Neural progenitor cell (in vitro differentiated cells): ENCODE results near the gene KLHL41. TPM values are rescaled to one million over a fixed set of nuclear protein-coding genes. Genes with fewer than 3 reads are reported as not detected.

Source experiments
- DNase-seq: peaks from one replicate; pipeline ENCODE4 v3.0.0-alpha.2; 2016; ENCODE audit warnings: low spot score
- H2AFZ ChIP-seq: fragments of 200-600 bp; sonication (generic); replicated peaks from 2 replicates; pipeline ENCODE4 v1.6.1; 2016; ENCODE audit warnings: antibody characterized with exemption
- H3F3A ChIP-seq: fragments of 200-600 bp; sonication (generic); 2 replicates; pipeline ENCODE4 v1.6.1; 2016; ENCODE audit warnings: antibody characterized with exemption, low read depth
- H3K27ac ChIP-seq: fragments of 200-600 bp; sonication (generic); 2 replicates; pipeline ENCODE4 v1.5.1; 2016; ENCODE audit warnings: mild to moderate bottlenecking
- H3K27me3 ChIP-seq: fragments of 200-600 bp; sonication (generic); 2 replicates; pipeline ENCODE4 v1.6.1; 2016; ENCODE audit warnings: mild to moderate bottlenecking, moderate library complexity
- H3K36me3 ChIP-seq: fragments of 200-600 bp; sonication (generic); 2 replicates; pipeline ENCODE4 v1.5.1; 2016
- H3K4me1 ChIP-seq: fragments of 200-600 bp; sonication (generic); 2 replicates; pipeline ENCODE4 v1.6.1; 2016; ENCODE audit warnings: mixed run types
- H3K4me2 ChIP-seq: fragments of 200-600 bp; sonication (generic); 2 replicates; pipeline ENCODE4 v1.6.1; 2016
- H3K4me3 ChIP-seq: fragments of 200-600 bp; sonication (generic); 2 replicates; pipeline ENCODE4 v1.5.1; 2016
- H3K79me2 ChIP-seq: fragments of 200-600 bp; sonication (generic); 2 replicates; pipeline ENCODE4 v1.6.1; 2016; ENCODE audit warnings: low read depth
- H3K9ac ChIP-seq: fragments of 200-600 bp; sonication (generic); 2 replicates; pipeline ENCODE4 v1.6.1; 2016
- H3K9me3 ChIP-seq: fragments of 200-600 bp; sonication (generic); 2 replicates; pipeline ENCODE4 v1.5.1; 2016; ENCODE audit warnings: low read depth
- H4K20me1 ChIP-seq: fragments of 200-600 bp; sonication (generic); 2 replicates; pipeline ENCODE4 v1.6.1; 2016; ENCODE audit warnings: low read depth
- H3K27ac Mint-ChIP-seq: 3 replicates; pipeline ENCODE4 v1.8.0; 2021; ENCODE audit warnings: mixed read lengths
- H3K27me3 Mint-ChIP-seq: 2 replicates; pipeline ENCODE4 v1.8.0; 2022; ENCODE audit warnings: low read depth, mild to moderate bottlenecking, inconsistent platforms, moderate library complexity, mixed read lengths; ENCODE audit not compliant: insufficient read depth
- H3K36me3 Mint-ChIP-seq: 3 replicates; pipeline ENCODE4 v1.8.0; 2021; ENCODE audit warnings: mixed read lengths
- H3K4me1 Mint-ChIP-seq: 3 replicates; pipeline ENCODE4 v1.8.0; 2021; ENCODE audit warnings: mixed read lengths
- H3K4me3 Mint-ChIP-seq: 3 replicates; pipeline ENCODE4 v1.8.0; 2021; ENCODE audit warnings: mild to moderate bottlenecking, moderate library complexity, mixed read lengths
- H3K9me3 Mint-ChIP-seq: 3 replicates; pipeline ENCODE4 v1.8.0; 2020; ENCODE audit warnings: mixed read lengths
- CTCF ChIP-seq: fragments of 200-600 bp; sonication (generic); IDR thresholded peaks from 2 replicates; pipeline ENCODE4 v1.5.1; 2017; ENCODE audit warnings: antibody characterized with exemption, mild to moderate bottlenecking
- EZH2 ChIP-seq: fragments of 200-600 bp; sonication (generic); IDR thresholded peaks from 2 replicates; pipeline ENCODE4 v1.6.1; 2017; ENCODE audit warnings: antibody characterized with exemption, mild to moderate bottlenecking, moderate library complexity
- EZH2phosphoT487 ChIP-seq: fragments of 200-600 bp; sonication (generic); IDR thresholded peaks from 2 replicates; pipeline ENCODE4 v1.6.1; 2017; ENCODE audit warnings: antibody characterized with exemption
- total RNA-seq: library from RNA; depleted of rRNA; stranded (reverse); fragments of >200 nt; gene quantifications from 2 replicates; pipeline ENCODE4 v1.2.3, GENCODE V29; 2015; ENCODE audit warnings: low replicate concordance

KLHL41 gene
- total RNA-seq, 1 donor from 2014 or later: 0.06 TPM

GRCh38 chr2:169510496-169510895 is 994 bp downstream of the KLHL41 start:
- TF ChIP-seq CTCF (no peak), EZH2 (no peak), EZH2phosphoT487 (no peak)
- H4K20me1 ChIP-seq: no peaks in the 10 kb centered on the region
- H3F3A ChIP-seq: peaks cover 9% of the 10 kb centered on the region
- Mint-ChIP-seq H3K9me3 (peaks cover 2% of the 10 kb centered on the region), H3K36me3 (peaks cover 5% of the 10 kb centered on the region), H3K27me3 (no peaks in the 10 kb centered on the region), H3K4me1 (peaks cover 33% of the 10 kb centered on the region), H3K27ac (no peak overlapping the region), H3K4me3 (no peak overlapping the region)
- peaks cover 19% of the 10 kb centered on the region for H3K4me1 ChIP-seq
- H3K9me3 ChIP-seq: no peaks in the 10 kb centered on the region
- H3K4me3 ChIP-seq: no peak overlapping the region
- H3K9ac ChIP-seq: no peak overlapping the region
- no peak overlapping the region for H3K4me2 ChIP-seq
- H3K79me2 ChIP-seq: no peaks in the 10 kb centered on the region
- H3K27ac ChIP-seq: no peak overlapping the region
- DNase-seq: no peak
- no peaks in the 10 kb centered on the region for H3K36me3 ChIP-seq
- no peaks in the 10 kb centered on the region for H3K27me3 ChIP-seq
- H2AFZ ChIP-seq: no peak overlapping the region

DNA sequence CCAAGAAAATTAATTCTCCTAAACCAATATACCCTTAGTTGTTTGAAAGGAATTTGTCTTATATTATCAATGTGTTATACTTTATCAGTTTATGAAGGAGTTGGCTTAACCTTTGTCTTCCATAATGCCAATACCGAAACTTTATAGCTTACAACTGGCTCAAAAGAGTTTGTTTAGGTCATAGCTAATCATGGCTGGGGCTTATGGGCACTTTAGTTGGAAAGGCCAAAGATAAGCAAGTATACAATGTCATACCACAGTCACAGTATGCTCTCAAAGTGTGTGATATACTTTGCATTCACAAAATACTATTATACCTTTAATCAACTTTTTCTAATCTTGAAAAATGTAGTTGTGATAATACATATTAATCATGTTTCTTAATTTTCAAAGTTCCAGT is 2.3 kb downstream of the KLHL41 start:
- no peaks in the 10 kb centered on the region for H3K27me3 Mint-ChIP-seq
- H3K79me2 ChIP-seq: no peaks in the 10 kb centered on the region

DNA sequence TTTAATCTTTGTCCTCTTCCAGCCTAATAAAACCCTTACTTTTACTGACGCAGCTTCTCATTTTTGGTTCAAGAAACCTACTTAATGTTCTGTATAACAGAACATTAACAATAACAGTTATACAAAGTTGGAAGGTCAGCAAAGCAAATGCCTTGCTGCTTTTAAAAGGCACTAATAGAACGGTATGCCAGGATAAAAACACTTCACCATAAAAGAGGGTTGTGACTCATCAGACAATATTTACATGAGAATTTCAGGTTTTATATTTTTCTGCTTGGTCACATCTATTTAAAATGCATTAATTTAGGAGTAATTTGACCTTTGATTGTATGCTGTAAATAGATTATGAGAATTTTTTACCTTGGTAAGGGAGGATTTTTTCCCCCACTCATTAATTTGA is 3.0 kb downstream of the KLHL41 start:
- H3K4me1 Mint-ChIP-seq: peaks cover 33% of the 10 kb centered on the region
- no peak overlapping the region for H2AFZ ChIP-seq
- peaks cover 2% of the 10 kb centered on the region for H3K9me3 Mint-ChIP-seq
- H4K20me1 ChIP-seq: no peaks in the 10 kb centered on the region
- H3K79me2 ChIP-seq: no peaks in the 10 kb centered on the region
- H3K4me2 ChIP-seq: no peak overlapping the region
- DNase-seq: no peak
- no peaks in the 10 kb centered on the region for H3K36me3 ChIP-seq
- H3K9ac ChIP-seq: no peak overlapping the region
- H3K4me3 Mint-ChIP-seq: no peak overlapping the region
- no peak overlapping the region for H3K27ac Mint-ChIP-seq
- H3K27me3 ChIP-seq: no peaks in the 10 kb centered on the region
- no peak for TF ChIP-seq EZH2
- TF ChIP-seq EZH2phosphoT487: no peak
- TF ChIP-seq CTCF: no peak
- H3F3A ChIP-seq: peaks cover 9% of the 10 kb centered on the region
- peaks cover 19% of the 10 kb centered on the region for H3K4me1 ChIP-seq
- no peaks in the 10 kb centered on the region for H3K9me3 ChIP-seq
- H3K27me3 Mint-ChIP-seq: no peaks in the 10 kb centered on the region
- H3K36me3 Mint-ChIP-seq: no peaks in the 10 kb centered on the region
- H3K27ac ChIP-seq: no peak overlapping the region
- no peak overlapping the region for H3K4me3 ChIP-seq

More for the DNA sequence above, 2.3 kb downstream of the KLHL41 start:
- H3K4me1 ChIP-seq: peaks cover 19% of the 10 kb centered on the region
- no peak overlapping the region for H3K9ac ChIP-seq
- H3K9me3 Mint-ChIP-seq: peaks cover 2% of the 10 kb centered on the region
- H3K27me3 ChIP-seq: no peaks in the 10 kb centered on the region
- H4K20me1 ChIP-seq: no peaks in the 10 kb centered on the region
- no peak overlapping the region for H3K27ac Mint-ChIP-seq
- no peak overlapping the region for H2AFZ ChIP-seq
- H3K9me3 ChIP-seq: no peaks in the 10 kb centered on the region
- H3K4me2 ChIP-seq: no peak overlapping the region
- no peak overlapping the region for H3K4me3 Mint-ChIP-seq
- peaks cover 9% of the 10 kb centered on the region for H3F3A ChIP-seq
- H3K36me3 Mint-ChIP-seq: peaks cover 5% of the 10 kb centered on the region
- no peaks in the 10 kb centered on the region for H3K36me3 ChIP-seq
- H3K4me1 Mint-ChIP-seq: peaks cover 33% of the 10 kb centered on the region
- DNase-seq: no peak
- TF ChIP-seq EZH2: no peak
- no peak for TF ChIP-seq EZH2phosphoT487
- no peak for TF ChIP-seq CTCF
- no peak overlapping the region for H3K27ac ChIP-seq
- no peak overlapping the region for H3K4me3 ChIP-seq
